ENCODE measurements around the gene DCAF11.

DCAF11 gene

GRCh38 chr14:24138396-24139271 lies 24.1 kb downstream of the DCAF11 start:
- DNase-seq (ENCODE audit: low read depth) = no peak
- no peak for TF ChIP-seq CTCF (IDR thresholded peaks at IDR 0.05; ENCODE audit: insufficient read depth, low read depth, low read length, missing control alignments)
- no peak overlapping the region for H3K4me3 ChIP-seq (ENCODE audit: low read depth, low read length)

GRCh38 chr14:24139272-24139934 lies 24.8 kb downstream of the DCAF11 start:
- H3K4me3 ChIP-seq (ENCODE audit: low read depth, low read length) = peak overlapping the region; percentile 80
- DNase-seq (ENCODE audit: low read depth) = peak; percentile 54

GRCh38 chr14:24141097-24141880 lies 26.7 kb downstream of the DCAF11 start, which contains the start of gene EMC9:
EMC9 (minus strand) TSS chr14:24141591; CDS start chr14:24141304, 287 bp downstream.
- peak; percentile 100 for DNase-seq (ENCODE audit: low read depth)
- TF ChIP-seq CTCF (IDR thresholded peaks at IDR 0.05; ENCODE audit: insufficient read depth, low read depth, low read length, missing control alignments) = peak; percentile 39
- H3K4me3 ChIP-seq (ENCODE audit: low read depth, low read length) = peak within 1 kb of the TSS; percentile 80

More at GRCh38 chr14:24139272-24139934, 24.8 kb downstream of the DCAF11 start:
- TF ChIP-seq CTCF (IDR thresholded peaks at IDR 0.05; ENCODE audit: insufficient read depth, low read depth, low read length, missing control alignments) = no peak

- H3K4me3 ChIP-seq (ENCODE audit: low read depth, low read length) = no peak overlapping the region
- TF ChIP-seq CTCF (IDR thresholded peaks at IDR 0.05; ENCODE audit: insufficient read depth, low read depth, low read length, missing control alignments) = no peak
- no peak for DNase-seq (ENCODE audit: low read depth)
These were observed 28.9 kb downstream of the DCAF11 start for GRCh38 chr14:24143511-24143910.

- no peak for DNase-seq (ENCODE audit: low read depth)
- H3K4me3 ChIP-seq (ENCODE audit: low read depth, low read length) = no peak overlapping the region; the same call in 1 of the 2 replicates
- no peak for TF ChIP-seq CTCF (IDR thresholded peaks at IDR 0.05; ENCODE audit: insufficient read depth, low read depth, low read length, missing control alignments)
These were observed 29.9 kb downstream of the DCAF11 start for GRCh38 chr14:24144451-24144850.

- peak overlapping the region; percentile 96 for H3K4me3 ChIP-seq (ENCODE audit: low read depth, low read length)
- no peak for TF ChIP-seq CTCF (IDR thresholded peaks at IDR 0.05; ENCODE audit: insufficient read depth, low read depth, low read length, missing control alignments)
- DNase-seq (ENCODE audit: low read depth) = no peak
These were observed 30.6 kb downstream of the DCAF11 start for GRCh38 chr14:24145219-24145618.
